GM19240 (cell line): ENCODE measurements around the gene PTPN7.
"Not testable (repeated sequence)": the region's sequence is repeated elsewhere in the genome, so short reads cannot be mapped to it uniquely, and the experiment has no call there.

ENCODE experiments used
- DNase-seq: peaks from one replicate; pipeline ENCODE4 v3.0.0; 2011; ENCODE audit warnings: low spot score; ENCODE audit not compliant: insufficient read length

Gene PTPN7

DNA sequence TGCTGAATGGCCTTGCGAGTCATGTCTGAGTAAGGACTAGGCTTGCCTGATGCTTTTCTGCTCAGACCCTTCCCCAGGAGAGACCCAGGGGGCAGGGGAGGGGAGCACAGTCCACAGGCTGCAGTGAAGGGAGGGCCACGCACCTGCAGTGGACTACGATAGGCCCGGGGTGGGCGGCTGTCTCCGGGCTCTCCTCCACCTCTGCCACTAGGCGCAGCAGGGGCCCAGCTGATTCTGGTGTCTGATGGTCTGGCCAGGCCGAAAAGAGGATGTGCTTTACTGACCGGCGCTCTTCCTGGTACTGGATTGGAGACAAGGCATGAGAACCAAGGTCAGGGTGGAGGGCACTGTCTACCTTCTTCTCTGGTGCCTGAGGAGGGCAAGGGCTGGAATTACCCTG is 8.0 kb downstream of the PTPN7 start:
- DNase-seq = no peak

DNA sequence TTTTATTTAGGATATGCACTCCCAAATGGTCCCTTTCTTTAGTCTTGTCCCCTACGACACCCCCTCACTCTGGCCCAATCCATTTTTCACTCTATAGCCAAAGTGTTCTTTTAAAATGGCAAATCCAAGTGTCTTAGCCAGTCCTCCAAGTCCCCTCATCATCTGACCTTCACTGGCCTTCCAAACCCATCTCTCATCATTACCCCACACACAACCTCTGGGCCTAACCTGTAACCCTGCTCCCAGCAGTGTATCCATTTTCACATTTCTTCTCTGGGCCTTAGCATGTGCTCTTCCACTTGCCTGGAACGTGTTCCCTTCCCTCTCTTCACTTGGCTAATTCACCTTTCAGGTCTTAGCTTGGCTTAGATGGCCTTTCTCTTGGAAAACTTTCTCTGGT is 9.4 kb downstream of the PTPN7 start:
- DNase-seq = no peak

DNA sequence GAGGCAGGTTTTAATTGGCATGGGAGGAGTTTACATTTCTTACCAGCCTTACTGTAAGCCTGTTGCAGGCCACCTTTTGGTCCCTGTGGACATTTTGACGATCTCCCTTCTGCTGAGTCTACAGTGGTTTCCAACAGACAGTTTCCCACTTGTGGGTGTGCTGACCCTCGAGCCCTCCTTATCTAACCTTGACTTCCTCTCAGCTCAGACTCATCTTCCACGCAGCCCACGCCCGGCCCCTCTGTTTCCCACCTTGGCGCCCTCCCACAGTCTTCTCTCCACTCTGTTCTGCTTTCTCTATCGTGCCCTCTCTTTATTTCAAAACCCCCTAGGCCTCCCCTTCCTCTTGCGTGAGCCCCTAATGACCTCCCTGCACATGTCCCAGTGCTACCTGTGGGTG is 9.8 kb downstream of the PTPN7 start:
- DNase-seq = no peak

DNA sequence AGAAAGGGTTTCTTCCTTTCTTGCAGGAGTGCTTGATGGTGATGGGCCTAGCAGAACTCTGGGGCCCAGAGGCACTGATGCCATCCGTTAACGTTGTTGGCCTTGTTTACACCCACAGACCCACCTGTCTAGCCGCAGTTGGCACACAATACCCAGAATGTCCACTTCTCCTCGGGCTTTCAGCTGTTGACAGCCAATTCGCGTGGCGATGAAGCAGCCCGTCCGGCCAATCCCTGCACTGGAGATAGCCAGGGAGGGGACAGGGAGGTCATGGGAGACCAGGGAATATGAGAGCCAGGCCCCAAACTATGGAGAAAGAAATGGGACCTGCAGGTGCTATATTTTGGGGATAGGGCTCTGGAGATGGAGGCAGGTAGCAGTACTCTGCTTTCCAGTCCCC is 10.2 kb downstream of the PTPN7 start:
- no peak for DNase-seq

DNA sequence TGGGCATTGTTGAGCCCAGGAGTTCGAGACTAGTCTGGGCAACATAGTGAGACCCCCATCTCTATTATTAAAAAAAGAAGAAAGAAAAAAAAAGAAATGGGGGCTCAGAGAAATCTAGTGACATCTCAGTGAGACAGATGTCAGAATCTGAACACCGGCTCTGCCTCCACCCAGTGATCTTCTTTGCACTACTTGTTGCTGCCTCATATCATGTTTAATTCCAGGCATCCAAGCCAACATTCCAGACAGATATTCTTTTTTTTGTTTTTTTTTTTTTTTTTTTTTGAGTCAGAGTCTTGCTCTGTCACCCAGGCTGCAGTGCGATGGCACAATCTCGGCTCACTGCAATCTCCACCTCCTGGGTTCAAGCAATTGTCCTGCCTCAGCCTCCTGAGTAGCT is 10.8 kb downstream of the PTPN7 start:
- DNase-seq = no peak

DNA sequence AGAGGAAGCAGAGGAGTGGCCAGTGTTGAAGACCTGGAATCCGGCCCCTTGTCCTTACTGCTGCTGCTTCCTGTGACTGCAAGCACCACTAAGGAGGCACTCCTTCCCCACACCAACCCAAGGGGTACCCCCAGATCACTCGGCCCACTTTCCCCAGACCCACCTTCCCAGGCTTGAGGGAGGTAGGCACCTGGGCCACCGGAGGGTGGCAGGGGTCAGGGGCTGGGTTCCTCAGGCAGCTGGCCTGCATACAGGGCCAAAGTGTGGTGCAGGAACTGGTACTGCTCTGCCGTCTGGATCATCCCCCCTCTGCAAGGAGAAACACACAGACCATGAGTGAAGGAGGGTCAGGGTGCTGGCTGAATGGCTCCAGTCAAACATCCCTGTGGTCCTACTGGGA is 12.0 kb downstream of the PTPN7 start:
- DNase-seq = no peak

DNA sequence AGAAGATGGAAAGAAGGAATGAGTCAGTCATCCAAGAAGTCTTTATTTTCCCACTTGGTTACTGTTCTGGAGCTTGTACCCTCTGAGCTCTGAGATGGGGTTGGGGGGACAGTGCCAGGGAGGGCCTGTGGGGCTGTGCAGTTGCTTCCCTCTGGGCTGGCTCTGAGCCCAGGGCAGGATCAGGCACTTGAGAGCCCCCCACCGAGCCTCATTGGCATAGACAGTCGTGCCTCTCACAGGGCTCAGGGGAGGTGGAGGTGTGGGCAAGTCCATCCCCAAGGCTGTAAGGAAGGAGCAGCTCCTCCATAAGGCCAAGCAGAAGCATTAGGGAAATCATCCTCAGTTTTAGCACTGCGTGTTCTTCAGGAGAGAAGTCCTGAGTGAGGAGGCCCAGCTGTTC is 13.4 kb downstream of the PTPN7 start:
- DNase-seq = no peak

DNA sequence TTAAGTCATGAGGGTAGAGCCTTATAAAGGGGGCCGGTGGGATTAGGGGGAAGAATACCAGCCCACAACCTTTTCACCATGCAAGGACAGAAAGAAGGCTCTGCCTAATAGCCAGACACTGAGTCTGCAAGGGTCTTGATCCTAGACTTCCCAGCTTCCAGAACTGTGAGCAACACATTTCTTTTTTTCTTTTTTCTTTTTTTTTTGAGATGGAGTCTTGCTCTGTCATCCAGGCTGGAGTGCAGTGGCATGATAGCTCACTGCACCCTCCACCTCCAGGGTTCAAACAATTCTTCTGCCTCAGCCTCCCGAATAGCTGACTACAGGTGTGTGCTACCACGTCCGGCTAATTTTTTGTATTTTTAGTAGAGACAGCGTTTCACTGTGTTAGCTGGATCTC is 14.1 kb downstream of the PTPN7 start:
- no peak for DNase-seq

DNA sequence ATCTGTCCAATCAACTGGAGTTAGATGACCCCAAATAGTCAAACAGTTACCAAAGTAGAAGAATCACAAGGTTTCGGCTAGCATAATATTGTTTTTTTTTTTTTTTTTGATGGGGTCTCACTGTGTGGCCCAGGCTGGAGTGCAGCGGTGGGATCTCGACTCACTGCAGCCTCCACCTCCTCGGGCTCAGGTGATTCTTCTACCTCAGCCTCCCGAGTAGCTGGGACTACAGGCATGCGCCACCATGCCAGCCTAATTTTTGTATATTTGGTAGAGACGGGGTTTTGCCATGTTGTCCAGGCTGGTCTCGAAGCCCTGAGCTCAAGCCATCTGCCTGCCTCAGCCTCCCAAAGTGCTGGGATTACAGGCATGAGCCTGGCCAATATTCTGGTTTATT is 14.7 kb downstream of the PTPN7 start:
- DNase-seq = not testable (repeated sequence)

DNA sequence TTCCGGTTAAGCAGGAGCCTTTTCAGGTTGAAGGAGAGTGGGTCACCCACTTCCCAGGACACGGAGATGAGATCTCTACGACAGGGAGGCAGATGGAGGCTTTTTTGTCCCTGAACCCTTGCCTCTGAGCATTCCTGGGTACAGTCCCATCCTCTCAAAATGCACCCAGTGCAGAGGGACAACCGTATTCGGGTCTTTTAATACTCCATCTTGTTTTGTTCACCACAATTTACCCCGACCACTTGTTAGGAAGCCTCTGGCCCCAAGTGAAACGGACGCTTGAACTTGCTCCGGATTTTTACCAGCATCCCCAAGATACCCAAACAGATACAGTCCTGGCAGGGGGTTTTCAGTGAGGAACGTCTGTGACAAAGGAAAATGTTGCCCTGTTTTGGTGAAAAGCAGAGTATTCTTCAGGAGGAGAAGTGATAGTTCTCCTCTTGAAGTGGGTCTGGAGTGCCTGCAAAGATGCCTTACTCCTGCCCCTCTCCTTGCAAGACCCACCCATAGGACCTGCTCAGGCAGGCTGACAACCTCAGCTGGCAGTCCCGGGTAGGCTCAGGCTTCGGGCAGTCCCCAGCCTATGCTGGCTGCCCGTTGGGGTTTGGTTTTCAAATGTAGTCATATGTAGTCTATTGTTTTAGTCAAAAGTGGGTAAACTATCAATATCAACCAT is 15.2 kb downstream of the PTPN7 start:
- DNase-seq = no peak

DNA sequence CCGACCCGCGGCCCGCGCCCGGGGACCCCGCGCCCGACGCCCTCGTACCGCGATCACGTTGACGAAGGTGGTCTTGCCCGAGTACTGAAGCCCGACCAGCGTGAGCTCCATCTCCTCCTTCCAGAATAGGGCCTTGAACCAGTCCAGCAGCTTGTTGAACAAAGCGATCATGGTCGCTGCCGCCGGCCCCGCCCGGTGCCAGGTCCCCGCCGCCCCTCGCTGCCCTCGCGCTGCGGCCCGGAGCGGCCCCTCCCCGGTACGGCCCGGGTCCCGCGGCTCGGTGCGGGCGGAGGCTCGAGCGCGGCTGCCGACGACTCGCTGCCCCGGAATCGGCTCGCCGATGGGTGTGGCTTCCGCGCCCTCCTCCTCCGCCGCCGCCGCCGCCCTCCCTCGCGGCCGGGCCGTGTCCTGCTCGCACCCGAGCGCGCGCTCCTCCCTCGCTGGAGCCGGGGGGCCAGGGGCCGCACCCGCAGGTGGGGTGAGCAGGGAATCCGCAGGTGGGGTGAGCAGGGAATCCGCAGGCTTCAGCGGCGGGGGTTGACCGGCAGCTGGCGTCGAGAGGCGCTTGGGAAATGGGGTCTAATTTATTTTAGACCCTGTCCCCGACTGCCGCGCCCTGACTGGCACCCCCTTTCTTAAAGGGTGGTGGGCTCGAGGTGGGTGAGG is 15.9 kb downstream of the PTPN7 start, which contains the start of gene ARL8A:
ARL8A (minus strand) TSS at position 336 of the 666 bp plus-strand sequence; CDS start at position 171, 165 bp downstream.
- DNase-seq = peak; percentile 71

DNA sequence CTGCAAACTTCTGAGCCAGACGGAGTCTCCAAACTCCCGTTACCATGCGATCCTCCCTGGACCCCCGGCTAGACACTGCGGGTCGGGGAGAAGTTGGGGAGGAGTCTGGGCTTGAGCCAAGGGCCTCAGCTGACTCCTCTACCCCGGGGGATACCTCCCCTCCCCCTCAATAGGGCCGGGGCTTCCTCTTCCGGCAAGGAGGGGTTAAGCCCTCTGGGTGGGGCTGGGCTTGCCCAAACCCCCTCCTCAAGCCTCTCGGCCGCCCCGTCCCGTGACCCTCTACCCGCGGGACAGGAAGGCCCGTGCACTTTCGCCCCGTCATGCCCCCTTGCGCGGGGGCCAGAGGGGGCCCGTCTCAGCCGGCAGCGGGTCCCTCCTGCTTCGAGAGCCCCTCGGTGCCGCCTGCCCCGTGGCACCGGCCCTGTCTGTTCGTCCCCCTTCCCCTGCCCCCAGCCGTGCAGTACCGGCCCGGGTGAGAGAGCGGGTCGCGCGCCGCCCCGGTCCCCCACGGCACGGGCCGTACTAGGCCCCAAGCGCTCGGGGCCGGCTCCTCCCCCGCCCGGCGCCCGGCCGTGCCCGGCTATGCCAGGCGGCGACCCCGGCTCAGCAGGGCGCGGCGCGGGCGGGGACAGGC is 16.5 kb downstream of the PTPN7 start:
- DNase-seq = no peak

DNA sequence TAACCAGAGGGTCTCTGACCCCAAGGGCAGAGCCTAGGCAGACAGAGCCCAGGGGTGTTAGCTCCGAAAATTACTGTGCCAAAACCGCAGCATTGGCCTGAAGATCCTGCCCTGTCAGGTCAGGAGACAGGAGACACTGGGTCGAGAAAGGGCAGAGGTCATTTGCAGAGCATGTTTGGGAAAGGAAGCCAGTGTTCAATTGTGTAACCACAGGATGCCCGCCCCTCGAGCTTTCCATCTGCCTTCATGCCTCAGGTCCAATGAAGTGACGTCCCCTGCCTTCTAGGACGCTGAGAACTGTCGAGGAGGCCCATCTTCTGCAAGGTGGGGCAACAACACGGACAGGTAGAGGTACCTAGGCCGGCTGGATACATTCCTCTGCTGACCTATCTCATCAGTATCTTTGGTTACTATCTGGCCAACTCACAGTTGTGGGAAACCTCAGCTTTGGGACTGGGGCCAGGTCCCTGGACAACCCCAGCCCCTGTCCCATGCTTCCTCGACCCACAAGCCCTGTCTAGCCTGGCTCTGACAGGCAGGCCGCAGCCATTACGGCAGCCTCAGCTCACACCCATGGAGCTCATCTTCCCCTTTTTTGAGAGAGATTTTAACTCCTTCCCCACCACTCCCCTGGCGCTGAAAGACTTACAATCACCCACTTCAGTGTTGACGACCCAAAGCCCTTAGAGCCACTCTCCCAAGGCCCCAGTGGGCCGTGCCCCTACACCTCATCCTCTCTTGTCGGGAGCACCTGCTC is 17.2 kb downstream of the PTPN7 start:
- DNase-seq = no peak

DNA sequence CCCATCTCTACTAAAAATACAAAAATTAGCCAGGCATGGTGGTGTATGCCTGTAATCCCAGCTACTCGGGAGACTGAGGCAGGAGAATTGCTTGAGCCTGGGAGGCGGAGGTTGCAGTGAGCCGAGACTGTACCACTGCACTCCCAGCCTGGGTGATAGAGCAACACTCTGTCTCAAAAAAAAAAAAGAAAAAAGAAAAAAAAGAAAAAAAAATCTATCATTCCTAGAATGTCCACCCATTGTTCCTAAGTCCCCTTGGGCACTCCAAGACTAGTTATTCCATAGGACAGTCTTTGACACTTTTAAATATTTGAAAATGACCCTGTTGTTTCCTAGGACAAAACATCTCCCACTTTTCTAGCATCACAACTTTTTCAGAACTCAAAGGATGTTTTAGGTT is 18.9 kb downstream of the PTPN7 start:
- not testable (repeated sequence) for DNase-seq

DNA sequence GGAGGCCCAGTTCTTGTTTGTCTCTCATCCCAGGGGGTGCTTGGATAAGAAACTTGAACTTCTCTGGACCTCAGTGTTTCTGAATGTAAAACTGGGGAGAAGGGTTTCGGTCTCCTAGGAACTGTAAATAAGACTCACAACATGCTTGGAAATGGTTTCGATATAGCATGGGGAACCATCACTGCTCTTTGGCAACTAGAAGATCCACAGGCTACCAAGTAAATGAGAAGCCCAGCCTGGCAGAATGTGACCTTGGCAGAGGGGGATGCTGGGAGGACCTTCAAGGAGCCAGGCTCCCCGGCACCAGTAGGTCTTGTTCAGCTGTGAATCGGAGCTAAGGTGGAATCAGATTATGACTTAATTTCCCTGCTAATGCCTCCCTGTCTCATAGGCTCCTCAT is 19.6 kb downstream of the PTPN7 start:
- no peak for DNase-seq

DNA sequence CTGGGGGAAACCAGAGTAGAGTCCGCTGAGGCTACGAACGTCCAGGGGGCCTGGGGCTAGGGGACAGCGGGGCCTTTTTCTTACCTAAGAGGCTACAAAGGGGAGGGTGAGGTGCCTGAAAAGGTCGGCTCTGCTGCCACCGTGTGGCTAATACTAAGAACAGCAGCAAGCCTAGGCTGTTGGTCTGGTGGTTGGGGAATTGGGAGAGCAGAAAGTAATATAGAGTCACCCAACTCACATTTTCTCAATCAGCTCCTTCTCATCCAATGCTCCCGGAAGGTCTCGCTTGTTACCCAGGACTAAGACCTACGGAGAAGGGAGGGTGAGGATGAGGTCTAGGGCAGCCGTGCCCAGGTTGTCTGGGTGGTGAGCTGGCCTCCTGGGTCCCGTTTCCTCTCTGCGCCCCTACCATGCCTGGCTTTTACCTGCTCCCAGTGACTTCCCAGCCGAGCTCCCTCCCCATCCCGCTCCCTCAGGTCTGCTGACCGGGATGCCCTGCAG is 25.1 kb downstream of the PTPN7 start:
- DNase-seq = peak; percentile 94

DNA sequence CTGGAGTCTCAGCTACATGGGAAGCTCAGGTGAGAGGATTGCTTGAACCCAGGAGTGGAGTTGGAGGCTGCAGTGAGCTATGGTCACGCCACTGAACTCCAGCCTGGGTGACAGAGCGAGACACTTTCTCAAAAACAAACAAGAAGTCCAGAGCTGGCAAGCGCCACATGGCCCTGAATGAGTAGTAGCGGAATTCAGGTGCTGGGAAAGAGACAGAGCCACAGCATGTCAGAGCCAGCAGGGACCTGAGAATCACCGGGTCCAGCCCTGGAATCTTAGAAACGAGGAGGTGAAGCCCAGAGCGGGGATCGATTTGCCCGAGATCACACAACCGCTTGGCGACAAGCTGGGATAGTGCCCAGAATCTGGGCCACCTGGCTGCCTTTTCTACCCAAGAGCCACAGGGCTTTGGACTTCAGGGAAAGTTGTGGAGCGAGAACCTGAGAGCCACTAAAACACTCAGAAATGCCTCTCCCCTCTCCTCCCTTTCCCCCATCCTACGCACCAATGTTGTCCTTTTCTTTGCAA is 25.7 kb downstream of the PTPN7 start:
- no peak for DNase-seq

DNA sequence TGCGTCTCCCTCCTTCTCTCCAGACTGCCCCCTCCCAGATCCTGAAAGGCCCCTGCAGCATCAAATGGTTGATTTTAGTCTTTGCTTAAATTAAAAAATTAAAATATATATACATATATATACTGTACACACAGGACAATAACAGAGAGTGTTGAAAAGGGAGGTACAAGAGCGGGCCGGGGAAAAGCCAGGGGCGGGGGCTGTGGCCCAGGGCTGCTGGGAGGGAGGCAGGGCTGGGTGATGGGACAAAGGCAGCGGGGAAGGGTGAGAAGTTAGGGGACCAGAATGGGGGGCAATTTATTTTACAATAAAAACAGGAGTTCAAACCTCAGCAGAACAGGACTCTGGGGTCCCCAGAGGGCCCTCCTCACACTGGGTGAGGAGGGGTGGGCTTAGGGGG is 26.4 kb downstream of the PTPN7 start:
- DNase-seq = no peak

DNA sequence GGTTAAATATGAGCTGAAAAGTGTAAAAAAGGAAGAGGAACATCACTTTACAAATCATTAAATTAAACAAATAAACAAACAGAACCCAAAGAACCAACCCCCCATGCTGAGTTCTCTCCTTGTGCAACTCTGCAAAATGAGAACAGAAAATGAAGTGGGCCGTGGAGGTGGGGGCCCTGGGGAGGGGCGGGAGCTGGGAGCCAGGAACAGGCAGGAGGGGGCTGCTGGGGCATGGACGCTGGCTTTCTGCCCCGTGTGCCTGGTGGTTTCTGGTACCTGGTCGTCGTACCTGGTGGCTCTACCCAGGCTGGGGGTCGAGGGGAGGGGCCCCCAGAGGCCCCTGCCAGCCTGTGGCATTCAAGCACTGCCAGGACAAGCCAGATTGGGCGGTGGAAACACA is 26.9 kb downstream of the PTPN7 start:
- no peak for DNase-seq

DNA sequence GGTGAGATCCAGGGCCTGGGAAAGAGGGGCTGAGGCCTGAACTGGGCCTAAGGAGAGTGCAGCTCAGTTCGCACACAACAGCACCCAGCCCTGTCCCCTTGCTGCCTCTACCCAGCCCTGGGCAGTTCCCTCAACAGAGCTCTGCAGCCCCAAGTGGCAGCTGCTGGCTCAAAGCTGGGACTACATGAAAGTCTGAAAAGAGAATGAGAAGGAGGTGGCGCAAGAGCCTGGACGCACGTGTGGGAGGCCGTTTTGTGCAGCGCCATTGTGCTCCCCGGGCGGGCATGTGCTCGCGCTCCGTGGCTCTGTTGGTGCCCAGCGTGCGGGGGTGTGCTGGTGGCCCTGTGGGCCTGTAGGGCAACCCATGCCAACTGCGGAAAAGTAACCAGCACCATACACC is 27.4 kb downstream of the PTPN7 start:
- no peak for DNase-seq

DNA sequence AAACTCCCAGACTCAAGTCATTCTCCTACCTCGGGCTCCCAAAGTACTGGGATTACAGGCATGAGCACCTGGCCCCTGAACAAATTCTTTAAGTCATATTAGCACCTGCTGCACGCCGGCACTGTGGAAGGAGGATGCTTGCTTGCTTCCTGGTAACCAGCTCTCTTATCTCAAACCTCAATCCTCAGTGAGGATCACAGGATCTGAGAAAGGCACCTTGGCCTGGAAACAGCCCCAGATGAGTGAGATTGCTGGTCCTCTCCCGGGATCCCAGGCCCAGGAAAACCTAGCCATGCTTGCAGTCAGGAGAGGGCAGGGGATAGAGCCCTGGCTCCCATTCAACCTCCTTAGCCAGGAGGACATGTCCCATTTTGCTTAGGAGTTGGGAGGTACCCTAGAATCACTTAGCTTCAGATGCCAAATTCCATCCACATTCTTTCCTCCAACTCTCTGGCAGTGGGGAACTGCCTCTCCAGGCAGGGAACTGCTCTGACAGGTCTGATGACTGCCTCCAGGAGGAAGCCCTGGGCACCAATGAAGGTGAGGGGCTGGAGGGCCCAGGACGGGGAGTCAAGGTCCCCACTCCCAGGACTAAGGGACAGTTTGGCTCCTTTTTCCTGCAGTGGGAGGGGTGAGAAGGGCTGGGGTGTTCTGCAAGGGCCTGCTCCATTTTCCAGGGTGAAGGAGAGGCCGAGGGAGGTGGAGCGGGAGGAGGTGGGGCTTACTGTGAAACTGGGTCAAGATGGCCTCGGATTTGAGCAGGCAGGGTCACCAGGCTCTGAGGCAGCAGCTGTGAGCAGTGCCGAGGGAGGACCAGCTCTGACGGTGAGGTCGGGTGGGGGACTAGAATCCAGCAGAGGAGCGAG is 28.2 kb downstream of the PTPN7 start:
- no peak for DNase-seq
